CD4-positive, alpha-beta T cell treated with Interferon alpha-2 for 1 hour (primary cell): ENCODE data around the gene UPK3A.

Source experiments
- DNase-seq, 2 donors: peaks; one replicate each; pipeline ENCODE4 v3.0.0-alpha.2; 2020 to 2022

The UPK3A gene

GRCh38 chr22:45284705-45285262, at the start of gene UPK3A:
UPK3A (plus strand) TSS chr22:45284949; CDS start chr22:45285014, 65 bp downstream.
- DNase-seq = peak; percentile 67 to 73

GRCh38 chr22:45235101-45235777, 49.5 kb upstream of the UPK3A start:
- peak; percentile 28 to 55 for DNase-seq

GRCh38 chr22:45235851-45236342, 48.9 kb upstream of the UPK3A start:
- DNase-seq = no peak

GRCh38 chr22:45237065-45237990, 47.4 kb upstream of the UPK3A start:
- no peak for DNase-seq

- DNase-seq = no peak
Measured at GRCh38 chr22:45238076-45238956, 46.4 kb upstream of the UPK3A start.

- DNase-seq = no peak
Measured at GRCh38 chr22:45238957-45239680, 45.6 kb upstream of the UPK3A start.

GRCh38 chr22:45239681-45240051, 45.1 kb upstream of the UPK3A start:
- no peak for DNase-seq

GRCh38 chr22:45240104-45240809, 44.5 kb upstream of the UPK3A start:
- DNase-seq = peak in 1 of 2 donors; percentile 14

- peak; percentile 85 to 91 for DNase-seq
Measured at GRCh38 chr22:45240810-45241631, 43.7 kb upstream of the UPK3A start, which contains the start of gene KIAA0930. KIAA0930 (minus strand) TSS chr22:45240894; CDS start chr22:45240703, 191 bp downstream.

GRCh38 chr22:45242778-45243191, 42.0 kb upstream of the UPK3A start:
- no peak for DNase-seq

GRCh38 chr22:45244916-45245315, 39.8 kb upstream of the UPK3A start:
- no peak for DNase-seq

GRCh38 chr22:45246060-45246985, 38.4 kb upstream of the UPK3A start:
- no peak for DNase-seq

GRCh38 chr22:45248832-45249561, 35.8 kb upstream of the UPK3A start:
- DNase-seq = peak in 1 of 2 donors; percentile 43

GRCh38 chr22:45251825-45252224, 32.9 kb upstream of the UPK3A start:
- no peak for DNase-seq

- no peak for DNase-seq
Measured at GRCh38 chr22:45253039-45253641, 31.6 kb upstream of the UPK3A start.

- DNase-seq = no peak
Measured at GRCh38 chr22:45254388-45254787, 30.4 kb upstream of the UPK3A start.

GRCh38 chr22:45254789-45255278, 29.9 kb upstream of the UPK3A start:
- peak in 1 of 2 donors; percentile 32 for DNase-seq
